AG20443 (cell line): ENCODE results near the gene SPOCK1.

ENCODE experiments used
- DNase-seq: peaks from one replicate; pipeline ENCODE4 v3.0.0; 2012; ENCODE audit warnings: low spot score, mixed read lengths

The SPOCK1 gene

GRCh38 chr5:137361280-137361679 is 137.8 kb downstream of the SPOCK1 start:
- DNase-seq = no peak

- no peak for DNase-seq
These were observed 138.5 kb downstream of the SPOCK1 start for GRCh38 chr5:137360607-137361006.

GRCh38 chr5:137359941-137360340 is 139.2 kb downstream of the SPOCK1 start:
- no peak for DNase-seq

GRCh38 chr5:137357436-137357835 is 141.7 kb downstream of the SPOCK1 start:
- no peak for DNase-seq

GRCh38 chr5:137356127-137356526 is 143.0 kb downstream of the SPOCK1 start:
- no peak for DNase-seq

- DNase-seq = no peak
These were observed 143.4 kb downstream of the SPOCK1 start for GRCh38 chr5:137355708-137356107.

GRCh38 chr5:137352095-137352494 is 147.0 kb downstream of the SPOCK1 start:
- DNase-seq = no peak

GRCh38 chr5:137350791-137351190 is 148.3 kb downstream of the SPOCK1 start:
- no peak for DNase-seq

GRCh38 chr5:137348759-137349158 is 150.4 kb downstream of the SPOCK1 start:
- DNase-seq = no peak

GRCh38 chr5:137347865-137348264 is 151.3 kb downstream of the SPOCK1 start:
- no peak for DNase-seq

GRCh38 chr5:137346281-137346680 is 152.8 kb downstream of the SPOCK1 start:
- DNase-seq = no peak

GRCh38 chr5:137345396-137345795 is 153.7 kb downstream of the SPOCK1 start:
- no peak for DNase-seq

- peak; percentile 55 for DNase-seq
These were observed 154.3 kb downstream of the SPOCK1 start for GRCh38 chr5:137344723-137345322.

- no peak for DNase-seq
These were observed 155.1 kb downstream of the SPOCK1 start for GRCh38 chr5:137344021-137344420.

- DNase-seq = no peak
These were observed 156.4 kb downstream of the SPOCK1 start for GRCh38 chr5:137342764-137343163.

- DNase-seq = no peak
These were observed 157.3 kb downstream of the SPOCK1 start for GRCh38 chr5:137341831-137342230.

GRCh38 chr5:137340881-137341280 is 158.2 kb downstream of the SPOCK1 start:
- no peak for DNase-seq

- DNase-seq = no peak
These were observed 162.5 kb downstream of the SPOCK1 start for GRCh38 chr5:137336565-137337120.

GRCh38 chr5:137336161-137336560 is 163.0 kb downstream of the SPOCK1 start:
- no peak for DNase-seq

GRCh38 chr5:137335493-137335892 is 163.6 kb downstream of the SPOCK1 start:
- no peak for DNase-seq

GRCh38 chr5:137333928-137334327 is 165.2 kb downstream of the SPOCK1 start:
- no peak for DNase-seq

- DNase-seq = no peak
These were observed 165.7 kb downstream of the SPOCK1 start for GRCh38 chr5:137333475-137333874.

- DNase-seq = no peak
These were observed 166.8 kb downstream of the SPOCK1 start for GRCh38 chr5:137332296-137332695.

- DNase-seq = no peak
These were observed 169.4 kb downstream of the SPOCK1 start for GRCh38 chr5:137329586-137330296.
